SKM-1 (cell line): ENCODE results near the gene SH3RF3.
"Not testable (repeated sequence)": the region's sequence is repeated elsewhere in the genome, so short reads cannot be mapped to it uniquely, and the experiment has no call there.

Experiments used
- DNase-seq: peaks from one replicate; lab custom pipeline; 2025; ENCODE audit not compliant: unreplicated experiment; lab: John Stamatoyannopoulos, UW

Gene SH3RF3

DNA sequence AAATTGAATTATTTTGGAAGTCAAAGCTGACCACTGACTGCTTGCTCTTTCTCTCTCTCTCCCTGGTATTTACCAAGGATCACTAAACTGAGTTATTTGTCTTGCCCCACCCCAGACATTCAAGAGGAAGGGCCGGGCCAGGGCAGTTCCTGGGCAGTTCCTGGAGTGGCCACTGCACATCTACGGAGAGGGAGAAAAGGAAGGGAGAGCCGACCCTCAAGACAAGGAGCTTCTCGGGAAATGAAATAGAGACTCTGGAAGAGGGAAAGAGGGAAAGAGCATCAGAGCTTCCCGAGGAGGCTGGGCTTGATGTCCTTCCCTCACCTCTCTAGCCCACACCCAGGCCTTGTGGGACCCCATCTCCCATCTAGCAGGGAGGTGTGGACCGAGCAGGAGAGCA, 401.7 kb downstream of the SH3RF3 start:
- DNase-seq: no peak

GRCh38 chr2:109531221-109531620, 402.2 kb downstream of the SH3RF3 start:
- DNase-seq: no peak

- no peak for DNase-seq
Measured at GRCh38 chr2:109531896-109532727, 403.1 kb downstream of the SH3RF3 start.

GRCh38 chr2:109532728-109533076, 403.7 kb downstream of the SH3RF3 start:
- DNase-seq: no peak

GRCh38 chr2:109533823-109534222, 404.8 kb downstream of the SH3RF3 start:
- DNase-seq: no peak

DNA sequence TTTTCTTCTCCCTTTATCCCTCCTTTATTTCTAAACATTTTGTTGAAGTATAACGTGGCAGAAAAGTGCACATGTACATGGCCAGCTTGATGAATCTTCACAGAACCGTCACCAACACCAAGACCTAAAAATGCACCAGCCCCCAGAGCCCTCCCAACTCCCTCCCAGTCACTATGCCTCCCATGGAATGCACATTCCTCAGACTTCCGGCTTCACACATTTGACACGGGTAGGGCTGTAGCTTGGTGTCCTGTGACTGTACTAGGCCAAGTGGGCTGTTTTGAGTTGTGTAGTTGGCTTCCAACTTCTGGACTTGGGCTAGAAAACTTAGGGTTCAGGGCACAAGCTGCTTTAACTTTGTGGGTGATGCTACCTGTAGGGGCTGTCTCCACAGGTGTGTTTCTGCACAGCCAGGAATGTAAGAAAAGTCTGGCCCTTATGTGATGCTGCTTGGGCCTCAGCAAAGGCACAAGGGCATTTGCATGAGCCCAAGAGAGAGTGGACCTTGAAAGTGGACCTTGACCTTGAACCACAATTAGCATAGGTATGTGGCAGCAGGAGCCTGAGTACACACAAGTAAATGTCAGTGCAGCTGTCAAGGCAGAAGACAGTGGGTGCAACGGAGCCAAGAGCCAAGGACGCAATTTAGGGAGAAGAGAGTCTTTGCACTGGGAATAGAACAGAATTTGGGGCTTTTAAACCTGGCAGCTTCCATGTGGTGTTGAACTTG, 406.4 kb downstream of the SH3RF3 start:
- DNase-seq: no peak

DNA sequence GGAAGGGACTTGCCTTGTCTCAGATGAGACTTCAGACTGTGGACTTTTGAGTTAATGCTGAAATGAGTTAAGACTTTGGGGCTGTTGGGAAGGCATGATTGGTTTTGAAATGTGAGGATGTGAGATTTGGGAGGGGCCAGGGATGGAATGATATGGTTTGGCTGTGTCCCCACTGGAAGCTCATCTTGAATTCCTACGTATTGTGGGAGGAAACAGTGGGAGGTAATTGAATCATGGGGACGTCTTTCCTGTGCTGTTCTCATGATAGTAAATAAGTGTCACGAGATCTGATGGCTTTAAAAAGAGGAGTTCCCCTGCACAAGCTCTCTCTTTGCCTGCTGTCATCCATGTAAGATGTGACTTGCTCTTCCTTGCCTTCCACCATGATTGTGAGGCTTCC, 407.6 kb downstream of the SH3RF3 start:
- not testable (repeated sequence) for DNase-seq

DNA sequence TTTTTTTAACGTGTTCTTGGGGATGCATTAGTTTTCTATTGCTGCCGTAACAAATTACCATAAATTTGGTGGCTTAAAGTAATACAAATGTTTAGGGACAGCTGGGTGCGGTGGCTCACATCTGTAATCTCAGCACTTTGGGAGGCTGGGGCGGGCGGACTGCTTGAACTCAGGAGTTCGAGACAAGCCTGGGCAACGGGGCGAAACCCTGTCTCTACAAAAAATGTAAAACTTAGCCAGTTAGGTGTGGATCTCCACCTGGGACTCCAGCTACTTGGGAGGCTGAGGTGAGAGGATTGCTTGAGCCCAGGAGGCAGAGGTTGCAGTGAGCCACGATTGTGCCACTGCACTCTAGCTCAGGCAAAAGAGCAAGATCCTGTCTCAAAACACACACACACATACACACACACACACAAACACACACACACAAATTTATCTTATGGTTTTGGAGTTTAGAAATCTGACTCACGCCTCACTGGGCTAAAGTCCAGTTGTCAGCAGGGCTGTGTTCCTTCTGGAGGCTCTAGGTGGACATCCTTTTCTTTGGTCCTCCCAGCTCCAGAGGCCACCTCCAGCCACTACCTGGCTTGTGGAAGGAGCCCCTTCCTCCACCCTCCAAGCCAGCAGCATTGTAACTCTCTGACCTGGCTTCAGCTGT, 408.7 kb downstream of the SH3RF3 start:
- no peak for DNase-seq

DNA sequence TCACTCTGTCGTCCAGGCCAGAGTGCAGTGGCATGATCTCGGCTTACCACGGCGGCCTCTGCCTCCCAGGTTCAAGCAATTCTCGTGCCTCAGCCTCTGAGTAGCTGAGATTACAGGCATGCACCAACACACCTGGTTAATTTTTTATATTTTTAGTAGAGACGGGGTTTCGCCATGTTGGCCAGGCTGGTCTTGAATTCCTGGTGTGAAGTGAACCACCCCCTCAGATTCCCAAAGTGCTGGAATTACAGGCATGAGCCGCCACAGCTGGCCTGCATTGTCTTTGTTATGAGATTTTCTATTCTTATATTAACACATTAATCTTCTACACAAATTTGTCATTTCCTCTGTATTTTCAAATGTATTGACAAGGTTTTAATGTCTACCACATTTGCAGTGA, 409.5 kb downstream of the SH3RF3 start:
- no peak for DNase-seq

DNA sequence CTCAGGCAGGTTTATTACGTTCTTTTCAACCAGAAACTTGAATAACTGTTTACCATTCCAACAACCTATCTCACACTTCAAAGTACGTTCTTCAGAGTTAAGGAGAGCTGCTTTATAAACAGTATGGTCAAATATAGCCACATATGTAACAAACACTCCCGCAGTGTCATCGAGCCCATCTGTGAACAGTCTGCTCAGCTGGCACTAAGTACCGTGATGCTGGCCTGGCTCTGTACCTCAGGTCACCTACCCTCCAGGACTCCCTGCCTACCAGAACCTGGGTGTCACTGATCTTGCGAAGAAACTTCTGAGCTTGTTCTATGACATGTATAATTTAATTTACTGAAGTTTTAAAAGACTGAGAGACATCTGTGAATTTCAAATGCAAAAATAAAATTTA, 413.4 kb downstream of the SH3RF3 start:
- DNase-seq: no peak

GRCh38 chr2:109545828-109546713, 417.1 kb downstream of the SH3RF3 start:
- peak; percentile 53 for DNase-seq

GRCh38 chr2:109547280-109547679, 418.3 kb downstream of the SH3RF3 start:
- no peak for DNase-seq

DNA sequence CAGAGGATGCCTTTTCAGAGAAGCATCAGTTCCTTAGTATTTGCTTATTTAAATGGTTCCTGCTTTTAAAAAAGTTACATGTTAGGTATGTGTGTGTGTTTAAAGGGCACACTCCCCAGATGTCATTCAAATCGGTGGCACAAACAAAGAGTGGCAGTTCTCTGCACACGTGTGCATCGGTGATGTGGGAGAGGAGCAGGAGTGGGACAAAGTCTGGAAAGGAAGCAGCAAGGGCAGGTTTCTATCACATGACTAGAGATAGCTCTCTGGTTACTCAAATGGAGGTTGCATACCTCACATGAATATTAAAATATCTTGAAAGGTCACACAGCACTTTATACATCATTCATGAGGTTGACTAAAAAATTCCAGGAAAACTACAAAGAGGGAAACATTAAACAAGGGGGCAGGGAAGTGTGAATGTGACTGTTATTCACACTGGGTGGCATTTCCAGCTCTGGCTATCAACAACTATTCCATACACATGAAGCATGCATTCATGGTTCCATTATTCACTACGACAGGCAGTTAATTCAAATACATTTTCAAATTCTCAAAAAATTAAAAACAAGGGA, 420.1 kb downstream of the SH3RF3 start:
- no peak for DNase-seq
